ENCODE measurements around the gene MRPS18B. TPM values are rescaled to one million over a fixed set of nuclear protein-coding genes. Genes with fewer than 3 reads are reported as not detected.
A peak's percentile ranks its signal among the peaks of the same experiment; 100 is the strongest.

Gene MRPS18B
- total and polyA plus RNA-seq, 11 donors, result 84.2 to 219 (median 122) TPM

DNA sequence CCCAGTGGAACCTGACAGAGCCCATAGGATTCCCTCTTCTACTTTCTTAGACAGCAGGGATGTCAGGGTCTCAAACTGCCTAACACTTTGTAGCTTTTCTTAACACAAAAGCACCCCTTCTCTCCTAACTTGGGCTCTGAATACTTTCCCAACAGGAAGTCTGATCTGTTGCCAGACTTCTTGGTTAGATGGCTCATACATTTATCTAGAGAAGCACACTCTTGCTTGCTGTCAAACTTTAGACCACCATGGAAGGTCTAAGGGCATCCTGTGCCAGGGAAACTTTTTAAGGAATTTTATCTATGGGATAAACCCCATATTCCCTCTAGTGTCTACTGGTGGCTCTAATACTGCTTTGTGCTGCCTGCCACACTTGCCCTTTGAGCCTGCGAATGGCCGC lies 26.0 kb downstream of the MRPS18B start:
- Histone ChIP-seq H3K36me3 (peaks cover 0 to 56% (median 36%) of the 10 kb centered on the region in 9 donors), H3K27ac (peak overlapping the region in 1 of 12 donors; percentile 8), H3K27me3 (no peaks in the 10 kb centered on the region), H3K4me3 (no peak overlapping the region), H3K9me3 (no peaks in the 10 kb centered on the region), H3K4me1 (peaks cover 0 to 30% (median 13%) of the 10 kb centered on the region in 12 donors)
- ATAC-seq (no peak), DNase-seq (no peak)
- TF ChIP-seq, protein P1, sequence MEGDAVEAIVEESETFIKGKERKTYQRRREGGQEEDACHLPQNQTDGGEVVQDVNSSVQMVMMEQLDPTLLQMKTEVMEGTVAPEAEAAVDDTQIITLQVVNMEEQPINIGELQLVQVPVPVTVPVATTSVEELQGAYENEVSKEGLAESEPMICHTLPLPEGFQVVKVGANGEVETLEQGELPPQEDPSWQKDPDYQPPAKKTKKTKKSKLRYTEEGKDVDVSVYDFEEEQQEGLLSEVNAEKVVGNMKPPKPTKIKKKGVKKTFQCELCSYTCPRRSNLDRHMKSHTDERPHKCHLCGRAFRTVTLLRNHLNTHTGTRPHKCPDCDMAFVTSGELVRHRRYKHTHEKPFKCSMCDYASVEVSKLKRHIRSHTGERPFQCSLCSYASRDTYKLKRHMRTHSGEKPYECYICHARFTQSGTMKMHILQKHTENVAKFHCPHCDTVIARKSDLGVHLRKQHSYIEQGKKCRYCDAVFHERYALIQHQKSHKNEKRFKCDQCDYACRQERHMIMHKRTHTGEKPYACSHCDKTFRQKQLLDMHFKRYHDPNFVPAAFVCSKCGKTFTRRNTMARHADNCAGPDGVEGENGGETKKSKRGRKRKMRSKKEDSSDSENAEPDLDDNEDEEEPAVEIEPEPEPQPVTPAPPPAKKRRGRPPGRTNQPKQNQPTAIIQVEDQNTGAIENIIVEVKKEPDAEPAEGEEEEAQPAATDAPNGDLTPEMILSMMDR (IDR thresholded peaks at IDR 0.05), result no peak
- TF ChIP-seq POLR2A (IDR thresholded peaks at IDR 0.05), result no peak
- WGBS, 4 donors, result 96 to 100% (median 99%) methylated on average over 1 to 2 of the region's 2 CpGs
- intact Hi-C loops (cut with DNase I), result no loop called here

DNA sequence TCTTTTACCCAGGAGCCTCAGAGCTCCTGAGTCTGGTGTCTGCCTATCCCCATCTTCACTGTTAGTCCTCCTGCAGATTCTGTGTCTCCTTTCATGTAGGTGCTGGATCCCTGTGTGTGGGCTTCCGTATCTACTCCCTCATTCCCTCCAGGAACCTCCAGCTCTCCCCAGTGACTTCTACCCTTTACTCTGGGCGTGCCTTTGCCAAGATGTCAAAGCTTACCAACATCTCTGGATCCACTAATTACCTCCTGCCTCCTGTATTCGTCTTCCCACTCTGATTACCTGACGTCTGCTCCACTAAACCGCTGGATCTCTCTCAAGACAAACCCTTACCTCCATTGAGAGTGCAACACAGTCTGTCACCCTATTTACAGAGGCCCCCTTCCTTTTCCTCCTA lies 27.1 kb downstream of the MRPS18B start:
- Histone ChIP-seq H3K36me3 (peaks cover 0 to 55% (median 34%) of the 10 kb centered on the region in 9 donors), H3K4me3 (no peak overlapping the region), H3K27me3 (no peaks in the 10 kb centered on the region), H3K27ac (no peak overlapping the region), H3K9me3 (no peaks in the 10 kb centered on the region), H3K4me1 (peaks cover 0 to 33% (median 13%) of the 10 kb centered on the region in 12 donors)
- intact Hi-C loops (cut with DNase I), result no loop called here
- DNase-seq (no peak), ATAC-seq (no peak)
- no peak for TF ChIP-seq POLR2A (IDR thresholded peaks at IDR 0.05)
- TF ChIP-seq, protein P1 (IDR thresholded peaks at IDR 0.05), result no peak
- WGBS, 4 donors, result 83 to 91% (median 84%) methylated on average over 5 of the region's 5 CpGs

DNA sequence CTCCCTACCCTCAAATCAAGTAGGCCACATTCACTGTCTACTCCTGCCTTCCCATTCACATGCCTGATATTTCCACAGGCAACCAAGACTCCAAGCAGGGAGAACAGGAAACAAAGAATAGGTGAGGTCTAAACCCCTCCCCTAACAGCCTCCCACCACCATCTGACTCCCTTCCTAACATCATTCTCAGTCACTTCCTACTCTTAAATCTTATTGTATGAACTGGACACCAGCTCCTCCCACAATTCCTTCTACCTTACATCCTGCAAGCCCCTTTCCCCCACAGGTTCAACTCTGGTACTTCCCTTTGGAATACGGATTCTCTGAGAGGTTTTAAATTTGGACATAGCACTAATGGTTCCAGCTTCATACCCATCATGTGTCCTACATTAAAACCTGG lies 28.3 kb downstream of the MRPS18B start:
- Histone ChIP-seq H3K4me1 (peaks cover 0 to 33% (median 13%) of the 10 kb centered on the region in 12 donors), H3K27me3 (no peaks in the 10 kb centered on the region), H3K9me3 (no peaks in the 10 kb centered on the region), H3K27ac (peak overlapping the region in 2 of 12 donors; percentile 94 to 96), H3K4me3 (no peak overlapping the region), H3K36me3 (peaks cover 0 to 56% (median 28%) of the 10 kb centered on the region in 9 donors)
- WGBS, 4 donors, result 57 to 74% (median 71%) methylated on average over 1 of the region's 1 CpG
- TF ChIP-seq, protein P1 (IDR thresholded peaks at IDR 0.05), result no peak
- no peak for TF ChIP-seq POLR2A (IDR thresholded peaks at IDR 0.05)
- ATAC-seq (no peak), DNase-seq (no peak)
- intact Hi-C loops (cut with DNase I), result no loop called here

DNA sequence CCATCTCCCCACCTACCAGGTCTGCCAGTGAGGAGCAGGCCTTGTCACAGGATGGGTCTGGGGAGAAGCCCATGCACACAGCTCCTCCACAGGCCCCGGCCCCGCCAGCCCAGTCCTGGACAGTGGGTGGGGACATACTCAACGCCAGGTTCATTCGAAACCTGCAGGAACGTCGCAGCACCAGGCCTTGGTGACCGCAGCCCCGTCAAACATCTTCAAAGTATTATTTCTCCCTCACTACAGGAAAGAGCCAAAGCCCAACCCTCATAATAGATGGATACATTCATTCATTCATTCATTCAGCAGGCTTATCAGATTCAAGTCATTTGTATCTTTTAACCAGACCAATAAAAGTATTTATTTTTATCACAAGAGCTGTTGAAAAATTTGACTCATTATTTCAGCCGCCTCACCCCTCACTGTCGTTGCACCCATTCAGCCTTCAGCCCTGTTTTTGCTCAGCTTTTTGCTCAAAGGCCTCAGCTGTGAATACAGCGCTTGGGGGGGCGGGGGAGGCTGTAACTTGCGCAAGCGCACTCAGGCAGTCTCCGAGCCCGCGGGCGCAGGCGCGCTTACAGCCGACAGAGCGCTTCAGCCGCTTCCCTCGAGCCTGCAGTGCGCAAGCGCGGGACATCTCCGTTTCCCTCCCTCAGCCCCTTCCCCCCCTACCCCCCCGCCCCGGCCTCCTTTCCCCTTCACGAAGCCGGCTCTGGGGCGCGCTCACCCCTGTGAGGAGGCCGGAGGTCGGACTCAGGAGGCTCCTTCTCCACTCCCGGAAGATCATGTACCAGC lies 29.0 kb downstream of the MRPS18B start, which contains the start of gene C6orf136:
TSS of gene C6orf136 (plus strand) at position 684 of the 792 bp plus-strand sequence. CDS start at position 783, 99 bp downstream.
- Histone ChIP-seq H3K27me3 (no peaks in the 10 kb centered on the region), H3K9me3 (no peaks in the 10 kb centered on the region), H3K27ac (peak within 1 kb of the TSS; percentile 90 to 99 (median 96)), H3K4me3 (peak within 1 kb of the TSS; percentile 69 to 100 (median 90)), H3K36me3 (peaks cover 0 to 56% (median 29%) of the 10 kb centered on the region in 9 donors), H3K4me1 (peaks cover 0 to 33% (median 13%) of the 10 kb centered on the region in 12 donors)
- intact Hi-C loops (cut with DNase I), result no loop called here
- ATAC-seq (peak; percentile 89 to 95 (median 90)), DNase-seq (peak; percentile 91 to 97 (median 95))
- TF ChIP-seq POLR2A (IDR thresholded peaks at IDR 0.05), result peak in 1 of 2 donors; percentile 20
- TF ChIP-seq, protein P1 (IDR thresholded peaks at IDR 0.05), result no peak
- 7 to 16% (median 13%) methylated on average over 22 to 37 of the region's 37 CpGs for WGBS, 4 donors
